ENCODE data around the gene CCN2.

- TF ChIP-seq CTCF (IDR thresholded peaks at IDR 0.05): no peak
- no peak for TF ChIP-seq POLR2A (IDR thresholded peaks at IDR 0.05)
- no peak for TF ChIP-seq EP300 (IDR thresholded peaks at IDR 0.05)
- TF ChIP-seq POLR2AphosphoS5 (IDR thresholded peaks at IDR 0.05): no peak
Observed at GRCh38 chr6:131980791-131981623, 29.8 kb upstream of the CCN2 start.

All from suprapubic skin (tissue), 4 donors.